Astrocyte of the cerebellum (primary cell): ENCODE results near the gene AFDN.

Source experiments
- DNase-seq: peaks from one replicate; pipeline ENCODE4 v3.0.0-alpha.2; 2011; ENCODE audit warnings: low read depth
- H3K4me3 ChIP-seq: 2 replicates; pipeline ENCODE4 v1.5.1; 2011; ENCODE audit warnings: mild to moderate bottlenecking, low read depth, low read length, moderate library complexity
- in situ Hi-C: cut with HindIII; loops from 2 replicates; pipeline ENCODE4 v1.10.0; 2017; ENCODE audit warnings: low sequenced_read_pairs
- TF ChIP-seq, protein P1 (sequence below): IDR thresholded peaks from 2 replicates; pipeline ENCODE4 v1.5.1; 2012; ENCODE audit warnings: low read length, low read depth, moderate library complexity, mild to moderate bottlenecking; ENCODE audit errors: missing control alignments

Gene AFDN

GRCh38 chr6:167815296-167815980 is 11.3 kb upstream of the AFDN start:
- TF ChIP-seq, protein P1, sequence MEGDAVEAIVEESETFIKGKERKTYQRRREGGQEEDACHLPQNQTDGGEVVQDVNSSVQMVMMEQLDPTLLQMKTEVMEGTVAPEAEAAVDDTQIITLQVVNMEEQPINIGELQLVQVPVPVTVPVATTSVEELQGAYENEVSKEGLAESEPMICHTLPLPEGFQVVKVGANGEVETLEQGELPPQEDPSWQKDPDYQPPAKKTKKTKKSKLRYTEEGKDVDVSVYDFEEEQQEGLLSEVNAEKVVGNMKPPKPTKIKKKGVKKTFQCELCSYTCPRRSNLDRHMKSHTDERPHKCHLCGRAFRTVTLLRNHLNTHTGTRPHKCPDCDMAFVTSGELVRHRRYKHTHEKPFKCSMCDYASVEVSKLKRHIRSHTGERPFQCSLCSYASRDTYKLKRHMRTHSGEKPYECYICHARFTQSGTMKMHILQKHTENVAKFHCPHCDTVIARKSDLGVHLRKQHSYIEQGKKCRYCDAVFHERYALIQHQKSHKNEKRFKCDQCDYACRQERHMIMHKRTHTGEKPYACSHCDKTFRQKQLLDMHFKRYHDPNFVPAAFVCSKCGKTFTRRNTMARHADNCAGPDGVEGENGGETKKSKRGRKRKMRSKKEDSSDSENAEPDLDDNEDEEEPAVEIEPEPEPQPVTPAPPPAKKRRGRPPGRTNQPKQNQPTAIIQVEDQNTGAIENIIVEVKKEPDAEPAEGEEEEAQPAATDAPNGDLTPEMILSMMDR, result no peak
- no peak for DNase-seq
- in situ Hi-C loops, result no loop called here
- H3K4me3 ChIP-seq, result no peak overlapping the region

DNA sequence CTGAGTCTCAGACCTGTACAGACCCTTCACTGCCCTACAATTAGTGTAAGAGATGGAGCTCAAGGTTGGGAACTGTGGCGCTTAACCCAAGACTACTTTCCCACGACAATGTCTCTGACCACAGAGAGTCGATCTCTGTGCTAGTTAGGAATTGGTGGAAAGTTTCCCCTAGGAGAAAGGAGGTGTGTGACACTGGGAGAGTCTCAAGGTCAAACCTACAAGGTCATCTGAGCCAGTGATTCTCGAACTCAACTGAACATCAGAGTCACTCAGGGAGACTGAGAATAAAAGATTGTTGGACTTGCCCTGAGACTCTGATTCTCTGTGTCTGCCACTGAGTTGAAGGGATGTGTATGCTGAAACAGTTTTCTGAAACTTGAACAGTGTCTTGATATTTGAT is 9.7 kb upstream of the AFDN start:
- TF ChIP-seq, protein P1, result no peak
- DNase-seq, result no peak
- H3K4me3 ChIP-seq, result no peak overlapping the region
- in situ Hi-C loops, result no loop called here

DNA sequence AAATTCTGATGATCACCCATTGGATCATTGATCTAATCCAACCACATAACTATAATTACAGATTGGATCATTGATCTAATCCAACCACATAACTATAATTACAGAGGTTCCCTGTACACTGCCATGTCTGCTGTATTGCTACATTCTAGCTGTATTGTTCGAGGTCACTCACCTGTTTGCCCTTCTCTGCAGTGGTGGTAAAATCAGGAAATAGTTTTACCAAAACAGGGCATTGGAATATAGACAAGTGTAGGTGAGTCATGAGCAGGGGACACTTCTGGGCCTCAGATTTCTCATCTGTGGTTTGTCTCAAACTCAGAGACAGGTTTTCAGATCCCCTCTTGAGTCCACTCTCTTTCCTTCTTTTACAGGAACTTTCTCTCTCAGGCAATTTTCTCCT is 9.0 kb upstream of the AFDN start:
- in situ Hi-C loops, result no loop called here
- no peak overlapping the region for H3K4me3 ChIP-seq
- TF ChIP-seq, protein P1, result no peak
- DNase-seq, result no peak

GRCh38 chr6:167819576-167819975 is 7.1 kb upstream of the AFDN start:
- in situ Hi-C loops, result no loop called here
- TF ChIP-seq, protein P1, result no peak
- DNase-seq, result no peak
- H3K4me3 ChIP-seq, result no peak overlapping the region

GRCh38 chr6:167820681-167821080 is 6.0 kb upstream of the AFDN start:
- no peak for DNase-seq
- no peak overlapping the region for H3K4me3 ChIP-seq
- in situ Hi-C loops, result no loop called here
- TF ChIP-seq, protein P1, result no peak

GRCh38 chr6:167824591-167825331 is 1.9 kb upstream of the AFDN start:
- no peak overlapping the region for H3K4me3 ChIP-seq
- DNase-seq, result peak; percentile 19
- TF ChIP-seq, protein P1, result no peak
- in situ Hi-C loops, result no loop called here
